ENCODE results near the gene C17orf113.

- TF ChIP-seq POLR2AphosphoS5 (IDR thresholded peaks at IDR 0.05) (no peak), CTCF (IDR thresholded peaks at IDR 0.05 in 8 of 11, conservative IDR thresholded peaks at IDR 0.05 in 3 of 11) (no peak), POLR2A (IDR thresholded peaks at IDR 0.05) (no peak)
Measured at GRCh38 chr17:42055496-42055895, 5.1 kb upstream of the C17orf113 start.

Data from spleen (tissue), 7 donors.